Sigmoid colon (tissue), 7 donors: ENCODE measurements around the gene DMP1. TPM values are rescaled to one million over a fixed set of nuclear protein-coding genes. Genes with fewer than 3 reads are reported as not detected.

Source experiments
- DNase-seq: peaks from one replicate; pipeline ENCODE4 v3.0.0-alpha.2; 2019
- H3K27ac ChIP-seq, 4 donors: fragments of 200-600 bp; sonication (generic); one replicate each; pipeline ENCODE4 v1.5.1; 2016 to 2019; ENCODE audit warnings: mild to moderate bottlenecking in 1 of 4
- H3K27me3 ChIP-seq, 3 donors: fragments of 200-600 bp; sonication (generic); one replicate each; pipeline ENCODE4 v1.5.1; 2019; ENCODE audit warnings: mild to moderate bottlenecking in 1 of 3
- H3K36me3 ChIP-seq, 4 donors: fragments of 200-600 bp; sonication (generic); one replicate each; pipeline ENCODE4 v1.5.1; 2016 to 2019
- H3K4me1 ChIP-seq, 4 donors: fragments of 200-600 bp; sonication (generic); one replicate each; pipeline ENCODE4 v1.5.1; 2017 to 2019
- H3K4me3 ChIP-seq, 4 donors: fragments of 200-600 bp; sonication (generic); one replicate each; pipeline ENCODE4 v1.5.1; 2017 to 2019; ENCODE audit warnings: mild to moderate bottlenecking in 2 of 4, moderate library complexity in 1 of 4
- H3K9me3 ChIP-seq, 4 donors: fragments of 200-600 bp in 3 of 4; sonication (generic) in 3 of 4; one replicate each; pipeline versions ENCODE4 v1.5.1 to v1.6.1; 2013 to 2019
- CTCF ChIP-seq, 4 experiments: fragments of 450-650 bp in 3 of 4; fragments of 200-600 bp in 1 of 4; IDR thresholded peaks; one replicate each; pipeline ENCODE4 v1.5.1; 2016 to 2019; ENCODE audit warnings: antibody characterized with exemption in 4 of 4, mild to moderate bottlenecking in 3 of 4, moderate library complexity in 2 of 4
- EP300 ChIP-seq, 4 donors: sonication (generic); formaldehyde crosslinking; IDR thresholded peaks; one replicate each; pipeline ENCODE4 v1.6.1; 2017; ENCODE audit warnings: antibody characterized with exemption in 4 of 4
- POLR2A ChIP-seq, 2 donors: fragments of 450-650 bp; IDR thresholded peaks; one replicate each; pipeline ENCODE4 v1.6.1; 2016; ENCODE audit warnings: antibody characterized with exemption in 2 of 2, mild to moderate bottlenecking in 2 of 2, moderate library complexity in 2 of 2
- POLR2AphosphoS5 ChIP-seq, 4 donors: sonication (generic); formaldehyde crosslinking; IDR thresholded peaks; one replicate each; pipeline ENCODE4 v1.6.1; 2017; ENCODE audit warnings: antibody characterized with exemption in 4 of 4
- WGBS, 2 donors: extraction: QIAGEN DNeasy Blood & Tissue Kit; methylation state at CpG; one replicate each; pipeline ENCODE4 v1.1.7; 2013; 5-methylcytosine and 5-hydroxymethylcytosine counted together
- intact Hi-C: fragments of 100-400 bp; cut with DNase I; formaldehyde crosslinking; loops from one replicate; pipeline ENCODE4 v1.15.1; 2023
- polyA plus RNA-seq, 3 donors: library from polyadenylated mRNA; stranded (reverse); fragments of 200-250 nt; gene quantifications; one replicate each; pipeline ENCODE4 v1.2.3, GENCODE V29; 2013
- total RNA-seq, 4 donors: library from RNA; depleted of rRNA; stranded (reverse); fragments of >200 nt; gene quantifications; one replicate each; pipeline ENCODE4 v1.1.0, GENCODE V29; 2016
- donor health status: healthy with polysubstance abuse.
- donor health status: Bipolar disorder and iron deficiency.
- donor health status: healthy.

Gene DMP1, protein sequence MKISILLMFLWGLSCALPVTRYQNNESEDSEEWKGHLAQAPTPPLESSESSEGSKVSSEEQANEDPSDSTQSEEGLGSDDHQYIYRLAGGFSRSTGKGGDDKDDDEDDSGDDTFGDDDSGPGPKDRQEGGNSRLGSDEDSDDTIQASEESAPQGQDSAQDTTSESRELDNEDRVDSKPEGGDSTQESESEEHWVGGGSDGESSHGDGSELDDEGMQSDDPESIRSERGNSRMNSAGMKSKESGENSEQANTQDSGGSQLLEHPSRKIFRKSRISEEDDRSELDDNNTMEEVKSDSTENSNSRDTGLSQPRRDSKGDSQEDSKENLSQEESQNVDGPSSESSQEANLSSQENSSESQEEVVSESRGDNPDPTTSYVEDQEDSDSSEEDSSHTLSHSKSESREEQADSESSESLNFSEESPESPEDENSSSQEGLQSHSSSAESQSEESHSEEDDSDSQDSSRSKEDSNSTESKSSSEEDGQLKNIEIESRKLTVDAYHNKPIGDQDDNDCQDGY
- total RNA-seq = not detected
- polyA plus RNA-seq = not detected

DNA sequence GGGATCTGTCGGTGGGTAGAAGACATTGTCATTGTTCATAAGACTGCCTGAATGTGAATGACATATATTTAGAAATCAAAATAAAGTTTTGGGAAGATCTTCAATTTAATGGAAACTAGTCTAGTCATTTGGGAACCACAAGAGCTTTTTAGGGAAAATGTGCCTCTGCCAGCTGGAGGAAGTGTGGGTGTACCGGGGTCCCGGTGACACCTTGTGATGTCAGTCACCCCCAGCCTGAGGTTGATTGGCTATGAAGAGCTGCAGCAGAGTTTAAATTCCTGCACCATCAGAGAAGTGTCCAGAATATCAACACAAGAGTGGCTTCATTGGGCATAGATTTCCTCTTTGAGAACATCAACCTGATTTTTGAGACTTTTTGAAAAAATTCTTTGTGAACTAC is at the start of gene DMP1:
Gene DMP1, plus strand, starts transcription at position 301 of the 400 bp plus-strand sequence. CDS start 6,213 bp downstream, outside the sequence.
- WGBS, 2 donors = 84 to 85% methylated on average over 3 of the region's 3 CpGs
- intact Hi-C loops = no loop called here
- H3K36me3 ChIP-seq = no peaks in the 10 kb centered on the region
- no peak within 1 kb of the TSS for H3K4me3 ChIP-seq
- H3K4me1 ChIP-seq = no peaks in the 10 kb centered on the region
- no peak for DNase-seq
- no peak within 1 kb of the TSS for H3K27ac ChIP-seq
- no peaks in the 10 kb centered on the region for H3K27me3 ChIP-seq
- H3K9me3 ChIP-seq = no peaks in the 10 kb centered on the region
- no peak for TF ChIP-seq EP300 (IDR thresholded peaks at IDR 0.05)

DNA sequence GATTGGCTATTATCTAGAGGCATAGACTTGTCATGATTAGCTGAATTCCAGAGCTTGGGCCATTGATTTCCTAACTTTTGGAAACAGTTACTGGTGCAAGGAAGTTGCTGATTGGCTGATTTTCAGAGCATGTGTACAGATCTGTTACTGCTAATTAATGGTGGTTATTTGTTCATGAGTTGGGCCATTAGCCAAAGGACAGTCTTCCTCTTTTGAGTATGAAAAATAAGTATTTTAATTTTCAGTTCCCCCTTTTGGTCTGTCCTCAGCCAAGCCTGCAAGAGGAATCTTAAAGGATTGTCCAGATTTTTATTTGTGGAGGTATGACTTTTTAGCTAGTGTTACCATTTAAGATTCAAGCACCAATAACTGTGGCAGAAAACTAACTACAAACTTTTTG is 48.7 kb upstream of the DMP1 start:
- intact Hi-C loops = no loop called here
- H3K27ac ChIP-seq = no peak overlapping the region
- H3K4me3 ChIP-seq = no peak overlapping the region
- no peak for DNase-seq
- no peaks in the 10 kb centered on the region for H3K36me3 ChIP-seq
- no peaks in the 10 kb centered on the region for H3K9me3 ChIP-seq
- no peaks in the 10 kb centered on the region for H3K27me3 ChIP-seq
- no peak for TF ChIP-seq POLR2A (IDR thresholded peaks at IDR 0.05)
- no peak for TF ChIP-seq CTCF (IDR thresholded peaks at IDR 0.05)
- no peak for TF ChIP-seq POLR2AphosphoS5 (IDR thresholded peaks at IDR 0.05)
- TF ChIP-seq EP300 (IDR thresholded peaks at IDR 0.05) = no peak
- H3K4me1 ChIP-seq = no peaks in the 10 kb centered on the region

DNA sequence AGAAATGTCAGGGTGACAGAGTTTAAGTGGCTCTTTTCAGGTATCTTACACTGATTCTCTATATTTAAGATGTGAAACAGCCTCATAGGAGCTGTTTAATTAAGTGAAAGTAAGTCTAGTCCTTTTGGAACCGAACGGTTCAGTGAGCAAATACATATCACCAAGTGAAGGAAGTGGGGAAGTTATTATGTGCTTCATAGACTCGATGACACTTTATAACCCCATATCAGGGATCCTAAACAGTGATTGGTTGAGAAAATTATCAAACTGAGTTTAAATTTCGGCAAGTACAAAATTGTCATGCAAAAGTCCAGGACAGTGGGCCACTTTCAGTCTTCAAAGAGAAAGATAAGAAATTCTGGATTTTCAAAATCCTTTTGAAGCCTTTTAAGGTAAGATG is 41.9 kb upstream of the DMP1 start, which contains the start of gene DSPP:
Gene DSPP, plus strand, starts transcription at position 301 of the 400 bp plus-strand sequence. CDS start 2,380 bp downstream, outside the sequence.
- WGBS, 2 donors = 66 to 77% methylated on average over 4 of the region's 4 CpGs
- DNase-seq = no peak
- Histone ChIP-seq H3K9me3 (no peaks in the 10 kb centered on the region), H3K36me3 (no peaks in the 10 kb centered on the region), H3K27me3 (no peaks in the 10 kb centered on the region), H3K4me1 (no peaks in the 10 kb centered on the region), H3K4me3 (no peak within 1 kb of the TSS), H3K27ac (no peak within 1 kb of the TSS)
- no peak for TF ChIP-seq POLR2AphosphoS5 (IDR thresholded peaks at IDR 0.05)
- no peak for TF ChIP-seq CTCF (IDR thresholded peaks at IDR 0.05)
- no peak for TF ChIP-seq EP300 (IDR thresholded peaks at IDR 0.05)
- TF ChIP-seq POLR2A (IDR thresholded peaks at IDR 0.05) = no peak
- intact Hi-C loops = no loop called here

DNA sequence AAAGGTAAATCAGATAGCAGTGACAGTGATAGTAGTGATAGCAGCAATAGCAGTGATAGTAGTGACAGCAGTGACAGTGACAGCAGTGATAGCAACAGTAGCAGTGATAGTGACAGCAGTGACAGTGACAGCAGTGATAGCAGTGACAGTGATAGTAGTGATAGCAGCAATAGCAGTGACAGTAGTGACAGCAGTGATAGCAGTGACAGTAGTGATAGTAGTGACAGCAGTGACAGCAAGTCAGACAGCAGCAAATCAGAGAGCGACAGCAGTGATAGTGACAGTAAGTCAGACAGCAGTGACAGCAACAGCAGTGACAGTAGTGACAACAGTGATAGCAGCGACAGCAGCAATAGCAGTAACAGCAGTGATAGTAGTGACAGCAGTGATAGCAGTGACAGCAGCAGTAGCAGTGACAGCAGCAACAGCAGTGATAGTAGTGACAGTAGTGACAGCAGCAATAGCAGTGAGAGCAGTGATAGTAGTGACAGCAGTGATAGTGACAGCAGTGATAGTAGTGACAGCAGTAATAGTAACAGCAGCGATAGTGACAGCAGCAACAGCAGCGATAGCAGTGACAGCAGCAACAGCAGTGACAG is 35.7 kb upstream of the DMP1 start:
- H3K4me3 ChIP-seq = no peak overlapping the region
- WGBS, 2 donors = 97 to 98% methylated on average over 4 of the region's 4 CpGs

GRCh38 chr4:87616268-87616667 is 33.8 kb upstream of the DMP1 start:
- TF ChIP-seq POLR2AphosphoS5 (IDR thresholded peaks at IDR 0.05) (no peak), EP300 (IDR thresholded peaks at IDR 0.05) (no peak)
- Histone ChIP-seq H3K27ac (no peak overlapping the region), H3K4me1 (no peaks in the 10 kb centered on the region), H3K4me3 (no peak overlapping the region), H3K9me3 (no peaks in the 10 kb centered on the region), H3K27me3 (no peaks in the 10 kb centered on the region), H3K36me3 (no peaks in the 10 kb centered on the region)
- WGBS, 2 donors = 71 to 78% methylated on average over 9 of the region's 9 CpGs
- intact Hi-C loops = no loop called here
- no peak for DNase-seq

More for the DNA sequence above, 35.7 kb upstream of the DMP1 start:
- Histone ChIP-seq H3K9me3 (no peaks in the 10 kb centered on the region), H3K27me3 (no peaks in the 10 kb centered on the region), H3K36me3 (no peaks in the 10 kb centered on the region), H3K27ac (no peak overlapping the region), H3K4me1 (no peaks in the 10 kb centered on the region)
- no peak for TF ChIP-seq EP300 (IDR thresholded peaks at IDR 0.05)
- no peak for TF ChIP-seq POLR2AphosphoS5 (IDR thresholded peaks at IDR 0.05)
- intact Hi-C loops = no loop called here
- no peak for DNase-seq

GRCh38 chr4:87620086-87620485 is 30.0 kb upstream of the DMP1 start:
- no peaks in the 10 kb centered on the region for H3K36me3 ChIP-seq
- H3K4me3 ChIP-seq = no peak overlapping the region
- H3K9me3 ChIP-seq = peaks cover 0 to 2% (median 0%) of the 10 kb centered on the region in 4 donors
- no peaks in the 10 kb centered on the region for H3K27me3 ChIP-seq
- no peaks in the 10 kb centered on the region for H3K4me1 ChIP-seq
- intact Hi-C loops = no loop called here
- TF ChIP-seq POLR2A (IDR thresholded peaks at IDR 0.05) = no peak
- TF ChIP-seq EP300 (IDR thresholded peaks at IDR 0.05) = no peak
- TF ChIP-seq CTCF (IDR thresholded peaks at IDR 0.05) = no peak
- TF ChIP-seq POLR2AphosphoS5 (IDR thresholded peaks at IDR 0.05) = no peak
- WGBS, 2 donors = 82 to 90% methylated on average over 6 of the region's 6 CpGs
- DNase-seq = no peak
- peak overlapping the region; percentile 51 to 60 (median 58) for H3K27ac ChIP-seq
